Measurements from ENCODE around the gene ACBD7.

Gene ACBD7

GRCh38 chr10:15075421-15075820, 13.2 kb downstream of the ACBD7 start:
- no peaks in the 10 kb centered on the region for H3K36me3 ChIP-seq (ENCODE audit: control insufficient read depth in 1 of 2, insufficient read depth in 2 of 2, low read depth in 1 of 2, low read length in 2 of 2)
- no peak overlapping the region for H2AK5ac ChIP-seq (ENCODE audit: low read length, severe bottlenecking)
- no peak overlapping the region for H3K4me3 ChIP-seq (ENCODE audit: insufficient read depth in 1 of 2, low read depth in 1 of 2, low read length in 2 of 2)
- no peak overlapping the region for H3K4ac ChIP-seq (ENCODE audit: low read depth in 1 of 2, low read length in 2 of 2)
- DNase-seq, result no peak
- no peak overlapping the region for H3K18ac ChIP-seq (ENCODE audit: low read depth in 1 of 2, low read length in 2 of 2)
- H3K14ac ChIP-seq (ENCODE audit: low read length in 2 of 2), result no peak overlapping the region
- H3K9me3 ChIP-seq (ENCODE audit: control insufficient read depth, low read length), result no peaks in the 10 kb centered on the region
- H2BK5ac ChIP-seq (ENCODE audit: low read depth, low read length, poor library complexity, severe bottlenecking), result no peak overlapping the region
- no peaks in the 10 kb centered on the region for H3K27me3 ChIP-seq (ENCODE audit: control insufficient read depth in 1 of 2, insufficient read depth in 1 of 2, low read length in 2 of 2)
- H2BK12ac ChIP-seq (ENCODE audit: low read length in 2 of 2), result no peak overlapping the region
- H3K9ac ChIP-seq (ENCODE audit: low read length), result no peak overlapping the region
- no peak overlapping the region for H4K91ac ChIP-seq (ENCODE audit: low read length)
- H2AFZ ChIP-seq (ENCODE audit: low read depth, low read length), result no peak overlapping the region
- H2BK15ac ChIP-seq (ENCODE audit: low read depth, poor library complexity, severe bottlenecking), result no peak overlapping the region
- H3K4me2 ChIP-seq (ENCODE audit: low read length, poor library complexity, severe bottlenecking), result no peak overlapping the region
- H3K4me1 ChIP-seq (ENCODE audit: control insufficient read depth, insufficient read depth, low read depth, low read length), result no peaks in the 10 kb centered on the region
- WGBS, result 97% methylated on average over 3 of the region's 3 CpGs
- H4K8ac ChIP-seq (ENCODE audit: low read length), result no peak overlapping the region
- no peak overlapping the region for H3K27ac ChIP-seq (ENCODE audit: low read length, poor library complexity, severe bottlenecking)
- H2BK120ac ChIP-seq (ENCODE audit: low read depth, low read length), result no peak overlapping the region
- H3K79me1 ChIP-seq (replicated peaks; ENCODE audit: low read length, poor library complexity, severe bottlenecking), result no peaks in the 10 kb centered on the region
- no peak overlapping the region for H3K23ac ChIP-seq (ENCODE audit: low read length in 2 of 2)

GRCh38 chr10:15072358-15072757, 16.2 kb downstream of the ACBD7 start:
- Histone ChIP-seq H2BK12ac (ENCODE audit: low read length in 2 of 2) (no peak overlapping the region), H3K4me3 (ENCODE audit: insufficient read depth in 1 of 2, low read depth in 1 of 2, low read length in 2 of 2) (no peak overlapping the region), H3K36me3 (ENCODE audit: control insufficient read depth in 1 of 2, insufficient read depth in 2 of 2, low read depth in 1 of 2, low read length in 2 of 2) (no peaks in the 10 kb centered on the region), H2BK120ac (ENCODE audit: low read depth, low read length) (no peak overlapping the region), H3K9ac (ENCODE audit: low read length) (no peak overlapping the region), H3K14ac (ENCODE audit: low read length in 2 of 2) (no peak overlapping the region), H2BK5ac (ENCODE audit: low read depth, low read length, poor library complexity, severe bottlenecking) (no peak overlapping the region), H2BK15ac (ENCODE audit: low read depth, poor library complexity, severe bottlenecking) (no peak overlapping the region), H3K27me3 (ENCODE audit: control insufficient read depth in 1 of 2, insufficient read depth in 1 of 2, low read length in 2 of 2) (no peaks in the 10 kb centered on the region), H2AK5ac (ENCODE audit: low read length, severe bottlenecking) (no peak overlapping the region), H3K4ac (ENCODE audit: low read depth in 1 of 2, low read length in 2 of 2) (no peak overlapping the region), H3K9me3 (ENCODE audit: control insufficient read depth, low read length) (no peaks in the 10 kb centered on the region), H4K91ac (ENCODE audit: low read length) (no peak overlapping the region), H3K79me1 (replicated peaks; ENCODE audit: low read length, poor library complexity, severe bottlenecking) (no peaks in the 10 kb centered on the region), H3K4me2 (ENCODE audit: low read length, poor library complexity, severe bottlenecking) (no peak overlapping the region), H3K4me1 (ENCODE audit: control insufficient read depth, insufficient read depth, low read depth, low read length) (no peaks in the 10 kb centered on the region), H3K27ac (ENCODE audit: low read length, poor library complexity, severe bottlenecking) (no peak overlapping the region), H3K23ac (ENCODE audit: low read length in 2 of 2) (no peak overlapping the region), H3K18ac (ENCODE audit: low read depth in 1 of 2, low read length in 2 of 2) (no peak overlapping the region), H2AFZ (ENCODE audit: low read depth, low read length) (no peak overlapping the region), H4K8ac (ENCODE audit: low read length) (no peak overlapping the region)
- 81% methylated on average over 5 of the region's 5 CpGs for WGBS
- DNase-seq, result no peak

GRCh38 chr10:15069230-15069629, 19.3 kb downstream of the ACBD7 start:
- H4K8ac ChIP-seq (ENCODE audit: low read length), result no peak overlapping the region
- H3K23ac ChIP-seq (ENCODE audit: low read length in 2 of 2), result no peak overlapping the region
- no peak overlapping the region for H3K4me2 ChIP-seq (ENCODE audit: low read length, poor library complexity, severe bottlenecking)
- no peak overlapping the region for H3K4ac ChIP-seq (ENCODE audit: low read depth in 1 of 2, low read length in 2 of 2)
- H3K27ac ChIP-seq (ENCODE audit: low read length, poor library complexity, severe bottlenecking), result no peak overlapping the region
- no peaks in the 10 kb centered on the region for H3K4me1 ChIP-seq (ENCODE audit: control insufficient read depth, insufficient read depth, low read depth, low read length)
- H3K9me3 ChIP-seq (ENCODE audit: control insufficient read depth, low read length), result peaks cover 10% of the 10 kb centered on the region
- no peak overlapping the region for H2AK5ac ChIP-seq (ENCODE audit: low read length, severe bottlenecking)
- no peak overlapping the region for H2AFZ ChIP-seq (ENCODE audit: low read depth, low read length)
- H2BK12ac ChIP-seq (ENCODE audit: low read length in 2 of 2), result no peak overlapping the region
- H3K14ac ChIP-seq (ENCODE audit: low read length in 2 of 2), result no peak overlapping the region
- H3K36me3 ChIP-seq (ENCODE audit: control insufficient read depth in 1 of 2, insufficient read depth in 2 of 2, low read depth in 1 of 2, low read length in 2 of 2), result no peaks in the 10 kb centered on the region
- no peak overlapping the region for H3K18ac ChIP-seq (ENCODE audit: low read depth in 1 of 2, low read length in 2 of 2)
- peak; percentile 3 for DNase-seq
- no peak overlapping the region for H4K91ac ChIP-seq (ENCODE audit: low read length)
- H2BK5ac ChIP-seq (ENCODE audit: low read depth, low read length, poor library complexity, severe bottlenecking), result no peak overlapping the region
- H3K79me1 ChIP-seq (replicated peaks; ENCODE audit: low read length, poor library complexity, severe bottlenecking), result no peaks in the 10 kb centered on the region
- WGBS, result 78% methylated on average over 4 of the region's 4 CpGs
- H3K27me3 ChIP-seq (ENCODE audit: control insufficient read depth in 1 of 2, insufficient read depth in 1 of 2, low read length in 2 of 2), result no peaks in the 10 kb centered on the region
- no peak overlapping the region for H2BK15ac ChIP-seq (ENCODE audit: low read depth, poor library complexity, severe bottlenecking)
- H3K9ac ChIP-seq (ENCODE audit: low read length), result no peak overlapping the region
- H2BK120ac ChIP-seq (ENCODE audit: low read depth, low read length), result no peak overlapping the region
- no peak overlapping the region for H3K4me3 ChIP-seq (ENCODE audit: insufficient read depth in 1 of 2, low read depth in 1 of 2, low read length in 2 of 2)

- no peak overlapping the region for H3K23ac ChIP-seq (ENCODE audit: low read length in 2 of 2)
- no peaks in the 10 kb centered on the region for H3K4me1 ChIP-seq (ENCODE audit: control insufficient read depth, insufficient read depth, low read depth, low read length)
- H2BK5ac ChIP-seq (ENCODE audit: low read depth, low read length, poor library complexity, severe bottlenecking), result no peak overlapping the region
- H2BK15ac ChIP-seq (ENCODE audit: low read depth, poor library complexity, severe bottlenecking), result no peak overlapping the region
- 96% methylated on average over 2 of the region's 3 CpGs for WGBS
- no peak overlapping the region for H2AFZ ChIP-seq (ENCODE audit: low read depth, low read length)
- no peak overlapping the region for H2BK12ac ChIP-seq (ENCODE audit: low read length in 2 of 2)
- no peak overlapping the region for H3K9ac ChIP-seq (ENCODE audit: low read length)
- no peak overlapping the region for H3K14ac ChIP-seq (ENCODE audit: low read length in 2 of 2)
- no peak overlapping the region for H3K27ac ChIP-seq (ENCODE audit: low read length, poor library complexity, severe bottlenecking)
- H4K91ac ChIP-seq (ENCODE audit: low read length), result no peak overlapping the region
- H3K4me2 ChIP-seq (ENCODE audit: low read length, poor library complexity, severe bottlenecking), result no peak overlapping the region
- H2AK5ac ChIP-seq (ENCODE audit: low read length, severe bottlenecking), result no peak overlapping the region
- H4K8ac ChIP-seq (ENCODE audit: low read length), result no peak overlapping the region
- H2BK120ac ChIP-seq (ENCODE audit: low read depth, low read length), result no peak overlapping the region
- H3K4me3 ChIP-seq (ENCODE audit: insufficient read depth in 1 of 2, low read depth in 1 of 2, low read length in 2 of 2), result no peak overlapping the region
- H3K4ac ChIP-seq (ENCODE audit: low read depth in 1 of 2, low read length in 2 of 2), result no peak overlapping the region
- DNase-seq, result peak; percentile 77
- H3K18ac ChIP-seq (ENCODE audit: low read depth in 1 of 2, low read length in 2 of 2), result no peak overlapping the region
- H3K36me3 ChIP-seq (ENCODE audit: control insufficient read depth in 1 of 2, insufficient read depth in 2 of 2, low read depth in 1 of 2, low read length in 2 of 2), result no peaks in the 10 kb centered on the region
- peaks cover 10% of the 10 kb centered on the region for H3K9me3 ChIP-seq (ENCODE audit: control insufficient read depth, low read length)
- no peaks in the 10 kb centered on the region for H3K79me1 ChIP-seq (replicated peaks; ENCODE audit: low read length, poor library complexity, severe bottlenecking)
- no peaks in the 10 kb centered on the region for H3K27me3 ChIP-seq (ENCODE audit: control insufficient read depth in 1 of 2, insufficient read depth in 1 of 2, low read length in 2 of 2)
These were observed 19.8 kb downstream of the ACBD7 start for GRCh38 chr10:15068802-15069201.
